GM10248 (cell line): ENCODE data around the gene PI4K2B.
"Not testable (repeated sequence)": the region's sequence is repeated elsewhere in the genome, so short reads cannot be mapped to it uniquely, and the experiment has no call there.

ENCODE experiments used
- CTCF ChIA-PET: fragments of 300-600 bp; sonication (Branson Sonifier 250); formaldehyde crosslinking; extraction: SDS; loops from one replicate; lab custom pipeline; 2021; ENCODE audit warnings: antibody characterized with exemption; lab: Yijun Ruan, JAX
- POLR2A ChIA-PET: fragments of 350-650 bp; sonication (Branson Sonifier 250); formaldehyde crosslinking; extraction: SDS; loops from one replicate; lab custom pipeline; 2020; ENCODE audit warnings: antibody characterized with exemption; lab: Yijun Ruan, JAX
- DNase-seq: peaks from one replicate; pipeline ENCODE4 v3.0.0; 2012; ENCODE audit errors: extremely low spot score
- CTCF ChIP-seq: IDR thresholded peaks from 2 replicates; pipeline ENCODE4 v1.5.1; 2012; ENCODE audit warnings: mild to moderate bottlenecking, low read depth; ENCODE audit errors: extremely low read depth, missing control alignments, control extremely low read depth

PI4K2B gene

GRCh38 chr4:25252230-25253070, 18.6 kb downstream of the PI4K2B start:
- POLR2A ChIA-PET: interaction anchor here (0.7 kb wide), 1 partner anchor 252 kb away, joined by 6 read pairs; no protein-coding TSS in a partner anchor
- TF ChIP-seq CTCF: no peak
- CTCF ChIA-PET: interaction anchor here (0.7 to 4.1 kb wide), 6 partner anchors 10 to 114 kb away, joined by 3 to 16 read pairs (median 4); partner anchors contain the start of genes PI4K2B and ZCCHC4
- no peak for DNase-seq

GRCh38 chr4:25253071-25253445, 19.2 kb downstream of the PI4K2B start:
- no peak for DNase-seq
- CTCF ChIA-PET: interaction anchor here (0.9 to 4.1 kb wide), 4 partner anchors 9 to 59 kb away, joined by 4 to 16 read pairs (median 9); partner anchors contain the start of genes PI4K2B and ZCCHC4
- TF ChIP-seq CTCF: no peak
- POLR2A ChIA-PET: no interaction called here

DNA sequence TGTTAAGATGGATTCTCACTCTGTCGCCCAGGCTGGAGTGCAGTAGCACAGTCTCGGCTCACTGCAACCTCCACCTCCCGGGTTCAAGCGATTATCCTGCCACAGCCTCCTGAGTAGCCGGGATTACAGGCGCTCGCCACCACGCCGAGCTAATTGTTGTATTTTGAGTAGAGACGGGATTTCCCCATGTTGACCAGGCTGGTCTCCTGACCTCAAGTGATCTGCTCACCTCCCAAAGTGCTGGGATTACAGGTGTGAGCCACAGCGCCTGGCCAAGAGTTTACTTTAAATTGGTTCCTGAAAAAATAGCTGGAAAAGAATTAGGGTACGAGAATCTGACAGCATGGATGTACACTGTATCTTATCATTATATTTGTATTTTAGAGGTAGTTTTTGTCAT, 20.0 kb downstream of the PI4K2B start:
- POLR2A ChIA-PET, DNase-seq: not testable (repeated sequence)
- CTCF ChIA-PET: interaction anchor here (1.0 to 4.1 kb wide), 3 partner anchors 8 to 59 kb away, joined by 4 to 16 read pairs (median 14); partner anchors contain the start of genes PI4K2B and ZCCHC4

DNA sequence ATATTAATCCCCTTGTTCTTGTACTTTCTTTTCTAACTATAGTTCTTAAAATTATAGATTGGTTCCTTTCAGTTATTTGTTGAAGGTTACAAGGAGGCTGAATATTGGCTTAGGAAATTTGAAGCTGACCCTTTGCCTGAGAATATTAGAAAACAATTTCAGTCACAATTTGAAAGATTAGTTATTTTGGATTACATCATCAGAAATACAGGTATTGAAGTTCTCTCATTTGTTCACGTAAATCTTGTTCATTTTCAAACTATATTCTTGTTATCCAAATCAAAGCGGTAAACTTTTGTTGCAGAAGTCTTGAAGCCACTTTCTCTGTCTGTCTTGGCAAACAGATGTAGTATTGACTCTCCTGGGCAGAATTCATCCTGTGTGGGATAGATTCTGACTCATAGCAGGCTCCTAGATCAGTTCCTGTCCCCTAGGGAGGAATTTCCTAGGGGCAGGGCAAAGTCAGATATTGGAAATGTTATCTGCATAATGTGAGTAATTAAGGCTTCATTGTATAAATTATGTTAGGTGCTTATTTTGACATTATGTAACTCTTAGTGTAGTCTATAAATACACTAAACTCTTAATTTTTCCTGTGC, 25.2 kb downstream of the PI4K2B start:
- TF ChIP-seq CTCF: no peak
- no peak for DNase-seq
- ChIA-PET CTCF (no interaction called here), POLR2A (no interaction called here)

GRCh38 chr4:25271866-25272265, 38.0 kb downstream of the PI4K2B start:
- POLR2A ChIA-PET: no interaction called here
- DNase-seq: no peak
- CTCF ChIA-PET: interaction anchor here (1.1 to 2.3 kb wide), 4 partner anchors 19 to 96 kb away, joined by 3 to 12 read pairs (median 6); partner anchors contain the start of gene ZCCHC4
- TF ChIP-seq CTCF: no peak

DNA sequence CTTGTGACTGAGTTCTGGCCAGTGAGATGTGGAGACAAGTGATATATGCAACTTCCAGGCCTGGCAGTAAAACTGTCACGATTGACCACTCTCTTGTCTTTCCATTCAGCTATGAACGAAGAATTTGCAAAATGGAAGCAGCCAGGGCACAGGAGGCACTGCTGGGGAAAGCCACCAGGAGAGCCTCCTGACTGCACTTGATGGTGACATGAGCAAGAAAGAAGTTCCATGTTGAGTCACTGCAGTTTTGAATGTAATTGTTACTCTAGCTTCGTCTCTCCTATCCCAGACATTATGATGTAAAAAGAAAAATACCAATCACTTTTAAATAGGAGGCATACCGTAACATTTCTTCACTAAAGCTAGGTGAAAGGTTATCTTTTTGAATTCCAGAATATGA, 46.4 kb downstream of the PI4K2B start:
- no peak for DNase-seq
- no peak for TF ChIP-seq CTCF
- CTCF ChIA-PET: interaction anchor here (1.2 kb wide), 1 partner anchor 32 kb away, joined by 6 read pairs; the partner anchor contains the start of gene ZCCHC4
- POLR2A ChIA-PET: interaction anchor here (0.6 kb wide), 1 partner anchor 86 kb away, joined by 10 read pairs; no protein-coding TSS in a partner anchor
